Urinary bladder (tissue), 4 donors: ENCODE measurements around the gene FAM8A1. TPM values are rescaled to one million over a fixed set of nuclear protein-coding genes. Genes with fewer than 3 reads are reported as not detected.

Experiments used
- DNase-seq: peaks from one replicate; pipeline ENCODE4 v3.0.0-alpha.2; 2015; ENCODE audit errors: extremely low spot score
- H3K27ac ChIP-seq: one replicate; pipeline ENCODE4 v1.5.1; 2013; ENCODE audit warnings: low read depth, mild to moderate bottlenecking, moderate library complexity
- H3K36me3 ChIP-seq: one replicate; pipeline ENCODE4 v1.6.1; 2013; ENCODE audit warnings: mild to moderate bottlenecking, moderate library complexity; ENCODE audit not compliant: insufficient read depth
- H3K4me1 ChIP-seq: one replicate; pipeline ENCODE4 v1.6.1; 2013; ENCODE audit warnings: mild to moderate bottlenecking, moderate library complexity; ENCODE audit not compliant: insufficient read depth
- H3K4me3 ChIP-seq: one replicate; pipeline ENCODE4 v1.5.1; 2013; ENCODE audit warnings: low read depth, low read length
- WGBS: extraction: QIAGEN DNeasy Blood & Tissue Kit; methylation state at CpG from one replicate; pipeline ENCODE4 v1.1.7; 2013; 5-methylcytosine and 5-hydroxymethylcytosine counted together
- polyA plus RNA-seq: library from polyadenylated mRNA; stranded (reverse); fragments of 200-250 nt; gene quantifications from one replicate; pipeline ENCODE4 v1.2.3, GENCODE V29; 2013
- small RNA-seq: library from RNA; depleted of rRNA; stranded (forward); fragments of <200 nt; gene quantifications from one replicate; pipeline ENCODE3, GENCODE V24; 2014
- total RNA-seq: library from RNA; depleted of rRNA; stranded (reverse); fragments of >200 nt; gene quantifications from one replicate; pipeline ENCODE4 v1.2.3, GENCODE V29; 2014
- donor health status: healthy with polysubstance abuse.
- donor health status: healthy.

FAM8A1 gene
- total and polyA plus RNA-seq, 2 donors: 31.0 to 59.9 TPM

DNA sequence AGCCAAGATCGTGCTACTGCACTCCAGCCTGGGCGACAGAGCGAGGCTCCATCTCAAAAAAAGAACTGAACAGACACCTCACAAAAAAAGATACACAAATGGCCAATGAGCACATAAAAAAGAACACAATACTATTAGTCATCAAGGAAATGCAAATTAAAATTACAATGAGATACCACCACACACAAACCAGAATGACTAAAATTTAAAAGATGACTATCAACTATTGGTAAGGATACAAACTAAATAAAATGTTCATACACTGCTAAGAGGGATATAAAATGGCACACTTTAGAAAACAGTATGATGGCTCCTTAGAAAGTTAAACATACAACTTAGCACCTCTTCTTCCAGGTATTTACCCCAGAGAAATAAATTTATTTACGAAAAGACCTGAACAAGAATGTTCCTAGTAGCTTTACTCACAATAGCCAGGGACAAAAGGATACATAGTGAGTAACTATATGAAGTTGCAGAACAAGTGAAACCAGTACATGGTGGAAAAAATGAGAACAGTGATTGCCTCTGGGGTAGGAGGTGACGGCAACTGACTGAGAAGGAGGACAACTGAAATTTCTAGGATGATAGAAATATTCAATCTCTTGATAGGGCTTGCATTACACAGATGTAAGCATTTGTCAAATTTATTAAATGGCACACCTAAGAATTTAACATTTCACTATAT, 53.2 kb downstream of the FAM8A1 start:
- 77% methylated on average over 5 of the region's 5 CpGs for WGBS
- no peak for DNase-seq
- Histone ChIP-seq H3K27ac (no peak overlapping the region), H3K4me3 (no peak overlapping the region), H3K36me3 (peaks cover 2% of the 10 kb centered on the region), H3K4me1 (no peaks in the 10 kb centered on the region)

- WGBS: 98% methylated on average over 1 of the region's 1 CpG
- H3K36me3 ChIP-seq: no peaks in the 10 kb centered on the region
- H3K27ac ChIP-seq: no peak overlapping the region
- H3K4me3 ChIP-seq: no peak overlapping the region
- no peak for DNase-seq
- no peaks in the 10 kb centered on the region for H3K4me1 ChIP-seq
These were observed 56.0 kb downstream of the FAM8A1 start for GRCh38 chr6:17656092-17656491.

DNA sequence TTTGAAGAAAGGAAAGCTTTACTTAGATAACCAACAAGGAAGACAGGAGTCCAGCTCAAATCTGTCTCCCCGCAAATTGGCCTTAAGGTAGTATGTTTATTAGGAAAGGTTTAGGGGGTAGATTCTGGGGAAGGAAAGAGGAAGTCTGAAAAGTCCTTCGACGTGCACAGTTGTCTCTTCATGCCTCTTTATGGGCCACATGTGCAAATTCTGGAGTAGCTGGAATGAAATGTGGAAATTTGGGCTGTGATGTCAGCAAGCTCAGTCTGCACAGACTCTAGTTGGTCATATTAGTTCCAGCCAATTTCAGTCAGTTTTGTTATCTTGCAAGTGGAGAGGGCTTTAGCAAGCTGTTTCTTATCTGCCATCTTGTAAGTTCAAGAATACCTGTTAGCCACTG, 56.5 kb downstream of the FAM8A1 start:
- no peak overlapping the region for H3K4me3 ChIP-seq
- no peak overlapping the region for H3K27ac ChIP-seq
- DNase-seq: no peak
- no peaks in the 10 kb centered on the region for H3K36me3 ChIP-seq
- WGBS: 59% methylated on average over 3 of the region's 3 CpGs
- H3K4me1 ChIP-seq: no peaks in the 10 kb centered on the region

Small RNA genes within 50 kb of the gene (small RNA-seq; reads per million reads assigned to genes)
- not detected for gene RNU6-190P
- not detected for gene SUMO2P13

Other genes starting within 250 kb of the FAM8A1 start
- gene CAP2, start 206.7 kb upstream of the FAM8A1 start, total RNA-seq: 19.0 TPM
- 34.3 TPM for gene CAP2, start 206.7 kb upstream of the FAM8A1 start, polyA plus RNA-seq
- 43.6 TPM for gene NUP153, start 106.6 kb downstream of the FAM8A1 start, total RNA-seq
- 16.9 TPM for gene NUP153, start 106.6 kb downstream of the FAM8A1 start, polyA plus RNA-seq